NCI-H128 (cell line): ENCODE data around the gene DOCK4.

Experiments
- DNase-seq: peaks from one replicate; lab custom pipeline; 2025; ENCODE audit not compliant: unreplicated experiment; lab: John Stamatoyannopoulos, UW

The DOCK4 gene

GRCh38 chr7:112223310-112223709 lies 17.1 kb upstream of the DOCK4 start:
- DNase-seq = no peak

GRCh38 chr7:112220877-112221434 lies 14.8 kb upstream of the DOCK4 start:
- DNase-seq = no peak

DNA sequence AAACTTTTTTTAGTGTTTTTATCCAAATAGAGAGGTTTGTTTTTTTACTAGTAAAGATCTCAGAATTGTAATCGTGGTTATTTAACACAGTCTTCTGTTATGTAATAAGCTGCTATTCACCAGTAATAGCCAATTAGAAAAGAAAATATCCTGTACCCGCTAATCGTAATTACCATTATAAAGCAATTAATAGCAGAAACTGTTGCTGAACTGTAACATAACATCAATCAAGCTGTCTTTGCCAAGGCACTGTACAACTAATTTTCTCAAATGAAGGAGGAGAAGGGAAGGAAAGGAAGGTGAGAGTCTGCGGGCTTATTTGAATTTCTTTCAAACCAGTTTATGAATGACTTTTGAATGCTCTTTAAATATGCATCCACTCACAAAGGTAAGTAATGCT lies 9.6 kb upstream of the DOCK4 start:
- DNase-seq = no peak

DNA sequence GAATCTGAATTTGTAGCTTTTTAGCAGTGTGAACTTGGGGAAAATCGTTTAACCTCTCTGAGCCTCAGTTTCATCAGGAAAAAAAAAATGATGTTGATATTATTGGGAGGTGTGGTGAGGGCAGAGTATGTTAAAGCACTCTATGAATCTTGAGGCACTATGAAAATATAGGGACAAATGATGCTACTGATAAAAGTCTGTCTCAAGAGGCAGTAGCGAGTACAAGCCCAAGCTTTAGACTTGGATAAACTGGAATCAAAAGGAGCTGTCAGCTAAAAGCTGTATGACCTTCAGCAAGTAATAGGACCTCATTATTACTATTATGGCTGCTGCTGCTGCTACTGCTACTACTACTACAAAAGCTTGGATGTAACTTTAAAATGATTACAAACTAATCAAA lies 8.7 kb upstream of the DOCK4 start:
- no peak for DNase-seq

- DNase-seq = no peak
Observed at GRCh38 chr7:112214268-112214667, 8.1 kb upstream of the DOCK4 start.

DNA sequence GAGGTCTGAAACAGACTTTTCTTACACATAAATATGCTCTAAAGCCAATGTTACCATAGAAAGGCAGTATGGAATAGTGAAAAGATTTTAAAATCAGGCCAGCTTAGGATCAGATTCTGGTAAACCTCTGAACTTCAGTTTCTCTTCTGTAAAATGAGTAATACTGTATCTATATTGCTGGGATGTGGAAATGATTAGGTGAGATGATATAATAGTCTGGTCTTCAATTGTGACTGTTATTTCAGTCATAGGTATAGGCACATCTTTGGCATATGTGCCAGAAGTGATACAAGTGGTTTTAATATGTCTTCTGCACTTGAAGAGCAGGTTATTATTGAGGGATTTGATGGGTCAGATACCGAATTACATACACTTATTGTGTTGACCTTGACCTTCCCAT lies 7.5 kb upstream of the DOCK4 start:
- DNase-seq = no peak

GRCh38 chr7:112212571-112212970 lies 6.4 kb upstream of the DOCK4 start:
- DNase-seq = no peak

DNA sequence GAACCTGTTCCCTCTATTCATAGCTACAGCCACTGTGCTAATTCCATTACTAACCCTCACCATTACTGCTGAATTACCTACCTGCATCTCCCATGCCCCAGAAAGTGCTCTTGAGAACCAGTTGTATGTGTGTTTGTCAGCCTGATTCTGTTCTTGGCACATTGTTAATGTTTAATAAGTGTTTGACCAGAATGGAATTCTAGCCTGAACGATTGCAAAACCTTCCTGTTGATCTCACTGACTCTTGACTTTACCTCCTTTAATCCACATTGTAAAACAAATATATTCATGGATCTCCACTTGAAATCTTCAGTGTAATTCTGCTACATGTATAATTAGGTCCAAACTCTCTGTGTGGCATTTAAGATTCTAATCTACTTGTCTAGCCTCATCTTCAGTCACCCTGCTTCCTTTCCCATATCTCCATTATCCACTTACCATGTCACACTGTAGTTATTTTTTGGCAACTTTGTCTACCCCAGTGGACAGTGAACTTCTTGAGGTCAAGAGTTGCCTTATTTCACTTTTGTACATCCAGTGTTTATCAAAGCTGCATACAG lies 5.2 kb upstream of the DOCK4 start:
- no peak for DNase-seq

- no peak for DNase-seq
Observed at GRCh38 chr7:112207765-112208164, 1.6 kb upstream of the DOCK4 start.

DNA sequence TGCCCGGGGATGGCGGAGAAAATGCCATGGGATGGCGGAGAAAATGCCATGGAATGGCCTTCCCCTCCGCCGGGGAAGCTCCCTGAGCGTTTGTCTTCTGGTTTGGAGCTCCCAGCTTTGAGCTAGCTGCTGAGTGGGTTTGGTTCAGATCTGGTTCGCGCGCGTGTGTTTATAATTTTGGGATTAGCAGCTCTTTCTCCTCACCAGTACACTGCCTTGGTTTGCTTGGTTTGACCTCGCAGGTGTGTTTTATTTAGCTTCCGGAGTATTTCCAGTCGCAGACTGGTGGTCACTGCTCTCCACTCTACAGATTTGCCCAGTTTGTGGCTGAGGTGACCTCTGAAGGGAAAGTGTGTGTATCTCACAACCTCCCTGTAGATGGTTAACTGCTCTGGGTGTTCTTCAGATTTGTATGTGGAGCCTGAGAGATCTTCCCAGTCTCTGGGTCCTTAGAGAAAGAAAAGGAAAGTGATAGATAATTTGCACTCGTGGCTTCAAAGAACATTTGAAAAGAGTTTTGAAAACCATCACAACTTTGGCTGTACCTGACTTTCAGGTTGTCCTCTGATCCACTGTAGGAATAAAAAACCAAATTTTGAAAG lies 893 bp upstream of the DOCK4 start:
- no peak for DNase-seq

- DNase-seq = no peak
Observed at GRCh38 chr7:112205343-112206237, 609 bp downstream of the DOCK4 start.

GRCh38 chr7:112204499-112205342 lies 1.5 kb downstream of the DOCK4 start:
- no peak for DNase-seq

GRCh38 chr7:112203365-112203739 lies 2.8 kb downstream of the DOCK4 start:
- DNase-seq = no peak

- DNase-seq = no peak
Observed at GRCh38 chr7:112202816-112203215, 3.4 kb downstream of the DOCK4 start.

GRCh38 chr7:112201839-112202238 lies 4.4 kb downstream of the DOCK4 start:
- no peak for DNase-seq

- DNase-seq = no peak
Observed at GRCh38 chr7:112201411-112201810, 4.8 kb downstream of the DOCK4 start.

- no peak for DNase-seq
Observed at GRCh38 chr7:112199672-112200071, 6.5 kb downstream of the DOCK4 start.

GRCh38 chr7:112199035-112199655 lies 7.1 kb downstream of the DOCK4 start:
- DNase-seq = no peak

DNA sequence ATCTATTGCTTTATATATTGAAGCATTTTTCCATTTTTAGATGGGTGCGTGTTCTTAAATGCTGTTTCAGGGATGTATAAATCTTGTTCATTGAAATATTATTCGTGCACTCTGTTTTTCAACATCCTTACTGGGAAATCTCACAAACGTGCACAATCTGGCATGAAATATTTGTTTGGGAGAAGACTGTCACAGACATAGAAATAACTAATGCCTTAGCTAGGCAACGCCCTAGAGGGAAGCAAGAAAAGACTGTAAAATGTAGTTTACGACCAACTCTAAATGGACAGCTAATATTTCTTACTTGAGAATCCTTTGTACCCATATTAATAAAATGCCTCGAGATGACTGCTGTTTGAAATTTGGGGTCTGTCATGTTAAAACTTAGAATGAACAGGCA lies 8.9 kb downstream of the DOCK4 start:
- DNase-seq = no peak

- DNase-seq = no peak
Observed at GRCh38 chr7:112195717-112196116, 10.5 kb downstream of the DOCK4 start.
